NCI-H146 treated with DMSO at 0.1 percent for 48 hours (cell line): ENCODE measurements around the gene TSHZ2.

ENCODE experiments used
- DNase-seq: peaks from one replicate; lab custom pipeline; 2025; ENCODE audit not compliant: unreplicated experiment; lab: John Stamatoyannopoulos, UW

Gene TSHZ2

DNA sequence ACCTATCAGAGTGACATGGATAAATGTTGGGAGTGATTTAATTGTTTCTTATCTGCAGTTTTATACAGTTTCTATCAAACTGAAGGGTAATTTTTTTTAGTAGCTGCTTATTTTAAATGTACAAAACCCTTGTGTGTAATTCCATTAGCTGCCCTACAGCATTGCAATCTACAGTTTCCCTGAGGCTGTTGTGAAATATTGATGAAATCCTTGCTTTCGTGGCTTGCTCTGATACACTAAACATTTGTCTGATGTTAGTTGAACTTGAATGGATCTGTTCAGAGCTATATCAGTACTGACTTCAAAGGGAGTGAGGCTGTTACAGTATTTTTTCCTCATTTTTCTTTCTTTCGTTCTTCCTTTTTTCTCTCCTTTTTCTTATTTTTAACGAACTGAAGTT is 255.4 kb downstream of the TSHZ2 start:
- no peak for DNase-seq

- DNase-seq, result no peak
These were observed 258.9 kb downstream of the TSHZ2 start for GRCh38 chr20:53231061-53231460.

DNA sequence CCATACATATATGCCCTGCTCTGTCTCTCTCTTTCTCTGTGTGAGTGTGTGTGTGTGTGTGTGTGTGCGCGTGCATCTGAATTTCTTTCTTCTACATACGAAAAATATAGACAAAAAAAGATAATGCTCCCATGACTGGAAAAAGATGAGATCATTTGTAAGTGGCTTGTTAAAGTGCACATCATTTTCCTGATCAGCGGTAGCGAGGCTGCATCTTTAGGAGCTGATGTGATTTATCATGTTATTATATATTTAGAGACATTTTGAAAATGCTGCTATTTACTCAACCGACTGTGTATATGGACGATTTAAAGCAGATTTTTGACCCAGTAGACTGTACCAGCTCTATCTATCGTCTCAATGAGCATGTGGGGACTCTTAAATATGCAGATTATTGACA is 265.3 kb downstream of the TSHZ2 start:
- no peak for DNase-seq

- no peak for DNase-seq
These were observed 266.0 kb downstream of the TSHZ2 start for GRCh38 chr20:53238121-53238660.

DNA sequence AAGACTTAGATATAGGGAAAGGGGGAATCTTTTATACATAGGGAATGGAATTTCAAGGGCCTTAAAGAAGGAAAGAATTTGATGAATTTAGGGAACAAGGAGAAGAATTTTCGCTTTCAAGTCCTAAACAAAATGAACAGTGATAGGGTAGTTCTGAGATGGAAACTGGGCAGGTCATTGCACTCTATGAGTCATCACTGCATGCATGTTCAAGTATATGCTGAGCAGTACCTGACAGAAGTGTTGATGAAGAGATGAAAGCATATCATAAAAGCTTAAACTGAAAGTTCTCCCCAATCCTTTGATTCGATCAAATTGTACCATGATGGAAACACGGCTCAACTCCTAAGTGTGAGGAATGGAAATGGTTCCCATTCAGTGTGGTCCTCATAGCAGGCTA is 271.0 kb downstream of the TSHZ2 start:
- no peak for DNase-seq

DNA sequence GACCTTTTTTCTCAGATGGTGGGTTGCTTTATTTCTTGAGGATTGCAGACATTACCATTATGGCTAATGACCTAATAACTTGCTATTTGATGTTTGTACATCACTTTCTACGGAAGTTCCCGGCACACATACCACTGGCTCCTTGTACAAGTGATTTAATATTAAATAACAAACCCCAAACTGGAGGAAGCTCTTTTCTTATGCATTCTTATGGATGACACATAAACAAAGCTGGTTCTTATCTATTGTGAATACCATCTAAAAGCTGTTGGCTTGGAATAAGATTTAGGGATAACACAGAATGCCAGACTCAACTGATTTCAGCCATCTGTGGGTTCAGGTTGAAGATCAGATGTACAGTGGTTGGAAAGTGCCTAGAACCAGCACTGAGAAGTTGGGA is 272.6 kb downstream of the TSHZ2 start:
- no peak for DNase-seq

DNA sequence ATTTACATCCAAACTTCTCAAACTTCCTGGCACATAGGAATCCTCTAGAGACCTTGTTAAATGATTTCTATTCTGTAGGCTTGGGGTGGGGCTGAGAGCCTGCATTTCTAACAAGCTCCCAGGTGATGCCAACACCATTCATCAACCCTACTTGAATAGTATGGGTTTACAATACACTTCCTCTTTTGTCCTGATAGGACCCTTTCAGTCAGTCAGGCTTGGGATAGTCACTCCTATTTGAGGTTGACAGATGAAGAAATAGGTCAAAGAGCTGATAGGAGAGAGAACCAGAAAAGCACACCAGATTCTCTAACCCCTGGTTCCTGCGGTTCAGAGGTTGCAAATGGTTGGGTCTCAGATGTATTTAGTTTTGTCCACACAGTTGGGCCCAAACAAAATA is 273.4 kb downstream of the TSHZ2 start:
- DNase-seq, result no peak

- DNase-seq, result no peak
These were observed 275.4 kb downstream of the TSHZ2 start for GRCh38 chr20:53247468-53248103.

DNA sequence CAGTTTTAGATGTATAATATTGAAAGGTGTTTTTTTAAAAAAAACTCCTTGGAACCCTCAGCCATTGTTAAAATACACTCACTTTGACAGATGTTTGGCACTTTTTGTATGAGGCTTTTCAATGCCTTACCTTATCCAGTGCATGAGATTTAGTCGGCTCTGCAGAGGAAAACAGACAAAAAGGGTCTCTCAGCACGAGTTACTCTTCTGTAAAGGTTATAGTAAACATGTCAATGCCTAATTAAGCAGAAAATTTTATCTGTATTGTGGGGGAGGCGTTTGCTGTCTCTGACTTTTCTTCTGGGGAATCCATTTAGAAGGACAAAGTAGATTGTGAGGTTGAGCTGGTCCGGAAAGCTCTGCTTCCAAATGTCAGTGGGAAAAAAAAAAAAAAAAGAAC is 278.3 kb downstream of the TSHZ2 start:
- DNase-seq, result no peak

DNA sequence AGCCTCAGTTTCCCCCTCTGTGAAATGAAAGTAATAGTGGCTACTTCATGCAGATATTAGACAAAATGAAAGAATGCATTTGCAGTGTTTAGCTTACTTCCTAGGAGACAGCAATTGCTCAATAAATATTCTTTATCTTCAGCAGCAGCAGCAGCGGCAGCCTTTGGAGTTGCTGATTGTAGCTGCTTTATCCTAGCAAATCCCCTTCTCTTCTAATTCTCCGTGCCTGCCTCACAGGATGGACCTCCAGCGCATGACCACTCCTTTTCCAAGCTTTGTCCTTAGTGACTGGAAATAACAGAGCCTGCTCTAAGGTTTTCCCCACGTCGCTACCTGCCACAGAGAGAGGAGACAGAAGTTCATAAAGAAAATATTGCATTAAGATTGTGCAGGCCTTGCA is 279.8 kb downstream of the TSHZ2 start:
- DNase-seq, result no peak

- DNase-seq, result no peak
These were observed 281.5 kb downstream of the TSHZ2 start for GRCh38 chr20:53253668-53254067.

DNA sequence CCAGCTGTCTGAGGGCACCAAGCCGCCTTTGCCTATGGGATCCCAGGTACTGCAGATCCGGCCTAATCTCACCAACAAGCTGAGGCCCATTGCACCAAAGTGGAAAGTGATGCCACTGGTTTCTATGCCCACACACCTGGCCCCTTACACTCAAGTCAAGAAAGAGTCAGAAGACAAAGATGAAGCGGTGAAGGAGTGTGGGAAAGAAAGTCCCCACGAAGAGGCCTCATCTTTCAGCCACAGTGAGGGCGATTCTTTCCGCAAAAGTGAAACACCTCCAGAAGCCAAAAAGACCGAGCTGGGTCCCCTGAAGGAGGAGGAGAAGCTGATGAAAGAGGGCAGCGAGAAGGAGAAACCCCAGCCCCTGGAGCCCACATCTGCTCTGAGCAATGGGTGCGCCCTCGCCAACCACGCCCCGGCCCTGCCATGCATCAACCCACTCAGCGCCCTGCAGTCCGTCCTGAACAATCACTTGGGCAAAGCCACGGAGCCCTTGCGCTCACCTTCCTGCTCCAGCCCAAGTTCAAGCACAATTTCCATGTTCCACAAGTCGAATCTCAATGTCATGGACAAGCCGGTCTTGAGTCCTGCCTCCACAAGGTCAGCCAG is 283.0 kb downstream of the TSHZ2 start:
- DNase-seq, result no peak

- no peak for DNase-seq
These were observed 286.6 kb downstream of the TSHZ2 start for GRCh38 chr20:53258741-53259140.

- DNase-seq, result no peak
These were observed 288.0 kb downstream of the TSHZ2 start for GRCh38 chr20:53260168-53260567.

GRCh38 chr20:53260591-53260990 is 288.4 kb downstream of the TSHZ2 start:
- DNase-seq, result no peak

DNA sequence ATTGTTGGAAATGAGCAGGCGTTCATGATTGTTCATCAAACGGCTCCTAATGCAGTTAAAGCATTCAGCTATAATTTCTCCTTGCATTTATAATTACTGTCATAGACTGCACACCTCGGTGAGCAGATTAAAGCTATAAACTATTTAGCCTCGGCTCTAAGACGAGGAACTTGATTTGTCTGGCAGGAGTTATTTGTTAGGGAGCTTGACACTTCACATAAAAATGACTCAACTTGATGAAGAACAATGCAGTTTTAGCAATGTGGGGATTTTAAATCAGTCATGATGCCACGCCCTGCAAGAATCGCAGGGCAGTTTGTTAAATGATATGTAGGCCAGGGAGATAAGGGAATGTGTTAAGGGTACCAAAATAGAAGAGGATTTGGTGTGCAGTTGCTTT is 290.2 kb downstream of the TSHZ2 start:
- DNase-seq, result no peak

- no peak for DNase-seq
These were observed 291.6 kb downstream of the TSHZ2 start for GRCh38 chr20:53263554-53264438.

DNA sequence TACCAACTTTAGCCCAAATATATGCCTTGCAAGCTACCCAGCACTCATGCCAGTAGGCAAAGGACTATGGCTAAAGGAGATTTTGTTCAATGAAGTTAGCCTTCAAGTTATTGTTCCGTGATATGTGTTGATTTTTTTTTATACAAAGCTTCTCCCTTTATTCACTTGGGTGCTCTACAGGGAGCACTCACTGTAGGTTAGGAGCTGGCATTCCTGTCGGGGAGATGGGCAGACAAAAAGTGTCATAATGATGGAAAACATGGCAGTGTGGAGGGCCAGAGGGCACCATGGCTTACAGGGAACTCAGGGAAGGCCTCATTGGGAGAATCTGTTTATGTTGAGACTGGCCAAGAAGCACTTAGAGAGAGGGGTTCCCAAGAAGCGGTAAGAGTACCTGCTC is 292.4 kb downstream of the TSHZ2 start:
- DNase-seq, result no peak

GRCh38 chr20:53265304-53265875 is 293.2 kb downstream of the TSHZ2 start:
- no peak for DNase-seq

DNA sequence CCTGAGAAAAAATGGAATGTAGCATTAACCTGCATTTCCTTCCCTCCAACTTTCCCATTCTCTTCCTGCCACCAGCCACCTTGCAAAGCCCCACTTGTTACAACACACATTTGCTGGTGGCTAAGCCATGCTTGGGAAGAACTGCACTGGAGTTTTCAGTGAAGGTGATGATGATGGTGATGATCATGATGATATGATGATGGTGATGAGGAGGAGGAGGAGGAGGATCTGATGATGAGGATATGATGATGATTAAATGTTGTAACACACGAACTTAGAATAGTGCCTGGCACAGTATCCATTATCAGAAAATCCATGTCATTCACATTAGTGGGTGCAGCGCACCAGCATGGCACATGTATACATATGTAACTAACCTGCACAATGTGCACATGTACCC is 297.2 kb downstream of the TSHZ2 start:
- DNase-seq, result no peak

GRCh38 chr20:53270792-53271375 is 298.7 kb downstream of the TSHZ2 start:
- DNase-seq, result no peak
